Sigmoid colon (tissue), 4 donors: Measurements from ENCODE around the gene PTPRD.

Experiments used
- CTCF ChIP-seq, 4 experiments: fragments of 450-650 bp in 3 of 4; fragments of 200-600 bp in 1 of 4; IDR thresholded peaks; one replicate each; pipeline ENCODE4 v1.5.1; 2016 to 2019; ENCODE audit warnings: antibody characterized with exemption in 4 of 4, mild to moderate bottlenecking in 3 of 4, moderate library complexity in 2 of 4
- EP300 ChIP-seq, 4 donors: sonication (generic); formaldehyde crosslinking; IDR thresholded peaks; one replicate each; pipeline ENCODE4 v1.6.1; 2017; ENCODE audit warnings: antibody characterized with exemption in 4 of 4
- POLR2A ChIP-seq, 2 donors: fragments of 450-650 bp; IDR thresholded peaks; one replicate each; pipeline ENCODE4 v1.6.1; 2016; ENCODE audit warnings: antibody characterized with exemption in 2 of 2, mild to moderate bottlenecking in 2 of 2, moderate library complexity in 2 of 2
- POLR2AphosphoS5 ChIP-seq, 4 donors: sonication (generic); formaldehyde crosslinking; IDR thresholded peaks; one replicate each; pipeline ENCODE4 v1.6.1; 2017; ENCODE audit warnings: antibody characterized with exemption in 4 of 4

GRCh38 chr9:8904771-8905515 lies 1707.9 kb downstream of the PTPRD start:
- no peak for TF ChIP-seq CTCF (IDR thresholded peaks at IDR 0.05)
- TF ChIP-seq EP300 (IDR thresholded peaks at IDR 0.05), result no peak
- no peak for TF ChIP-seq POLR2A (IDR thresholded peaks at IDR 0.05)
- no peak for TF ChIP-seq POLR2AphosphoS5 (IDR thresholded peaks at IDR 0.05)
